Measurements from ENCODE around the gene COG7. TPM values are rescaled to one million over a fixed set of nuclear protein-coding genes. Genes with fewer than 3 reads are reported as not detected.

The COG7 gene
- total RNA-seq, 1 experiment from 2014 or later, result 17.9 TPM

DNA sequence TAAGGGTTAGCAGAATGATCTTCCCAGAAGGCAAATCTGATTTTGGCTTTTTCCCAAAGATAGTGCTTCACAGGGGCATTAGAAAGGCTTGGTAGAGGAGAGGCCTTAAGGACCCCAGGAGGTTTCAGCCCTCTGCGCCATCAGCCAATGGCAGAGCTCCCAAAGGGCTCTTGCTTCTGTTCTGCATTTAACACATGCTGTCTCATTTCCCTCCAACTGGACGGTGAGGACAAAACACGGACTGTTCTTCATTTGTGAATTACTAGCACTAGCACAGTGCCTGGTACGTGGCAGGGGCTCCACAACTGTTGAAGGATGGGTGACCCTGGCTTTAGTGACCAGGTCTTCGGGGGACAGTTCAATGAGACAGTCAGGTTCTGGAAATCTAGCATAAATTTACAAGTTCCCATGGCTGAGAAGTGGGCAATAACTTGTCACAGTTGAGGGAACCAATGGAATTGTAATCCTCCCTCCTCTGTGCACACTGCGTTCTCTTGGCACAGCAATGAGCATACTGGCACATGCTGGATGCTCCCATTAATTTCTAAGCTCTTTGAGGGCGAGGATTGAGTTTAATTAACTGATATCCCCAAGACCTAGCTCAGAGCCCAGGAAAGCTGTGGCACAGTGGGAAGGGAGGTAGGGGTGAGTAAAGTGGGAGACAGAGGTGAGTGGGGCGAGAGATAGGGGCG lies 45.4 kb downstream of the COG7 start:
- Histone ChIP-seq H3K18ac (ENCODE audit: insufficient read length, low read depth, low read length) (no peak overlapping the region), H3K4ac (ENCODE audit: low read depth, low read length) (no peak overlapping the region), H3T11ph (ENCODE audit: low read length) (no peak overlapping the region), H2BK20ac (ENCODE audit: low read depth, low read length, poor library complexity, severe bottlenecking) (no peak overlapping the region), H3K9ac (ENCODE audit: extremely low read depth, insufficient read length, low read length) (no peak overlapping the region), H3K23ac (ENCODE audit: insufficient read length, low read depth, low read length) (no peak overlapping the region), H3K79me2 (ENCODE audit: insufficient read depth, low read length) (no peaks in the 10 kb centered on the region), H4K5ac (ENCODE audit: insufficient read length, low read depth, low read length) (no peak overlapping the region), H3K14ac (ENCODE audit: insufficient read depth, low read length) (no peak overlapping the region), H3K56ac (ENCODE audit: insufficient read length, low read depth, low read length) (no peak overlapping the region), H2AFZ (ENCODE audit: low read length) (no peak overlapping the region), H3K27ac (ENCODE audit: insufficient read length, low read depth, low read length) (no peak overlapping the region), H3K9me3 (ENCODE audit: control insufficient read depth, low read depth, low read length) (no peaks in the 10 kb centered on the region), H2BK15ac (ENCODE audit: low read depth, low read length) (no peak overlapping the region), H2BK120ac (ENCODE audit: low read depth, low read length, poor library complexity, severe bottlenecking) (no peak overlapping the region), H4K20me1 (ENCODE audit: control insufficient read depth, insufficient read depth, insufficient read length) (no peaks in the 10 kb centered on the region), H4K8ac (replicated peaks; ENCODE audit: insufficient read length, low read depth, low read length) (no peak overlapping the region), H3K27me3 (ENCODE audit: insufficient read depth, low read length) (no peaks in the 10 kb centered on the region), H3K4me1 (ENCODE audit: insufficient read depth, low read length) (peaks cover 3% of the 10 kb centered on the region; the same call in 1 of the 2 replicates), H2BK12ac (ENCODE audit: insufficient read length, low read depth, low read length) (no peak overlapping the region), H4K91ac (ENCODE audit: insufficient read length, low read depth, low read length) (no peak overlapping the region), H3K23me2 (ENCODE audit: insufficient read length, low read depth, low read length, poor library complexity, severe bottlenecking) (no peaks in the 10 kb centered on the region), H3K4me2 (ENCODE audit: insufficient read depth, insufficient read length, low read length) (no peak overlapping the region), H2BK5ac (ENCODE audit: insufficient read length, low read length) (no peak overlapping the region), H3K79me1 (ENCODE audit: insufficient read depth, low read depth, low read length, poor library complexity, severe bottlenecking) (no peaks in the 10 kb centered on the region), H2AK5ac (ENCODE audit: insufficient read length, low read length) (no peak overlapping the region)
- Mint-ChIP-seq H3K27ac (peak overlapping the region in 1 of 3 experiments; percentile 19; a peak in 1 of 7 replicates), H3K4me3 (no peak overlapping the region), H3K9me3 (no peaks in the 10 kb centered on the region), H3K4me1 (peaks cover 27 to 32% of the 10 kb centered on the region in 2 experiments), H3K36me3 (ENCODE audit: insufficient read depth in 1 of 3, low read depth in 3 of 3) (peaks cover 5 to 60% (median 46%) of the 10 kb centered on the region in 3 experiments; a peak in 6 of 7 replicates), H3K27me3 (ENCODE audit: low read depth) (no peaks in the 10 kb centered on the region)
- DNase-seq, result no peak
- WGBS (ENCODE audit: extremely low coverage, insufficient read length, low lambda C conversion rate), result no CpG with 5 or more reads among the region's 9 CpGs
- no peak for TF ChIP-seq CTCF (conservative IDR thresholded peaks at IDR 0.05)

Measured in H9 (cell line).